ENCODE measurements around the gene MBNL1.

DNA sequence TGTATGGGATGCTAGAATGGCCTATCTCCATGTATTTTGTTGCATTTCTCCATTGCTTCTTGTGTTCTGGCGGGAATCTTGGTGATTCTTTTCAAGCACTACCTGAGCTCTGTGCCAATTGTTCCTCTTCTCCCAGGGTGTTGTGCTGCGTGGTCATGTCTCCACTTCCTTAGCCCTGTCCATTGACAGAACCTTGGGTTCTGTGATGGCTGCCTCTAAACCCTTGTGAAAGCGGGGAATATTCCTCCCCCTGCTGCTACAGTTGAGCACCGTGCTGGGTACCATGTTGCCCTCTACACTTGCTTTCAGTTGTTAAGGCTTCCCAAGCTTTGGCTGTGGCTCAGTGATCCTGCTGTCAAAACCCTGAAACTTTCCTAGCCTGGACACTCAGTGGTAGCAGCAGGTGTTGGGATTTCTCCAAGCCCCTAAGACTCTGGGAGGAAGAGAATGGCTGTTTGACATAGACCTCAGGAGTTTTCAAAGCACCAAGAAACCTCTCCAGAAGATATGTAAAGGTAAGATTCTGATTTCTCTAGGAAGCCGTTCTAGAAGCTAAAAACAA is 69.5 kb downstream of the MBNL1 start:
- TF ChIP-seq, protein P1, sequence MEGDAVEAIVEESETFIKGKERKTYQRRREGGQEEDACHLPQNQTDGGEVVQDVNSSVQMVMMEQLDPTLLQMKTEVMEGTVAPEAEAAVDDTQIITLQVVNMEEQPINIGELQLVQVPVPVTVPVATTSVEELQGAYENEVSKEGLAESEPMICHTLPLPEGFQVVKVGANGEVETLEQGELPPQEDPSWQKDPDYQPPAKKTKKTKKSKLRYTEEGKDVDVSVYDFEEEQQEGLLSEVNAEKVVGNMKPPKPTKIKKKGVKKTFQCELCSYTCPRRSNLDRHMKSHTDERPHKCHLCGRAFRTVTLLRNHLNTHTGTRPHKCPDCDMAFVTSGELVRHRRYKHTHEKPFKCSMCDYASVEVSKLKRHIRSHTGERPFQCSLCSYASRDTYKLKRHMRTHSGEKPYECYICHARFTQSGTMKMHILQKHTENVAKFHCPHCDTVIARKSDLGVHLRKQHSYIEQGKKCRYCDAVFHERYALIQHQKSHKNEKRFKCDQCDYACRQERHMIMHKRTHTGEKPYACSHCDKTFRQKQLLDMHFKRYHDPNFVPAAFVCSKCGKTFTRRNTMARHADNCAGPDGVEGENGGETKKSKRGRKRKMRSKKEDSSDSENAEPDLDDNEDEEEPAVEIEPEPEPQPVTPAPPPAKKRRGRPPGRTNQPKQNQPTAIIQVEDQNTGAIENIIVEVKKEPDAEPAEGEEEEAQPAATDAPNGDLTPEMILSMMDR (IDR thresholded peaks at IDR 0.05) = no peak
- no peak for TF ChIP-seq ZFX (IDR thresholded peaks at IDR 0.05; ENCODE audit: borderline replicate concordance)
